ENCODE results near the gene ATXN3L. TPM values are rescaled to one million over a fixed set of nuclear protein-coding genes. Genes with fewer than 3 reads are reported as not detected.

Gene ATXN3L
- polyA plus RNA-seq, 1 of the 3 experiments (the other 2 are of a cell fraction) = not detected

- Histone ChIP-seq H3K4me1 (ENCODE audit: control insufficient read depth in 1 of 2, insufficient read depth in 2 of 2, low read depth in 1 of 2, low read length in 1 of 2) (peaks cover under 1 to 40% of the 10 kb centered on the region in 2 experiments), H3K79me2 (ENCODE audit: insufficient read depth) (peaks cover 66% of the 10 kb centered on the region), H3K4me2 (no peak overlapping the region), H3F3A (replicated peaks; ENCODE audit: insufficient read depth) (peaks cover 39% of the 10 kb centered on the region), H2AFZ (ENCODE audit: low read depth) (no peak overlapping the region), H3K9ac (no peak overlapping the region), H3K4me3 (ENCODE audit: low read depth in 2 of 2, low read length in 1 of 2) (no peak overlapping the region; a peak in 1 of 4 replicates), H3K27me3 (ENCODE audit: insufficient read depth) (no peaks in the 10 kb centered on the region), H3K27ac (ENCODE audit: low read depth in 2 of 2, low read length in 1 of 2) (peak overlapping the region; percentile 74 to 89), H4K20me1 (ENCODE audit: insufficient read depth) (no peaks in the 10 kb centered on the region), H3K9me3 (no peaks in the 10 kb centered on the region), H3K9me2 (no peaks in the 10 kb centered on the region), H3K36me3 (replicated peaks in 1 of 2; ENCODE audit: control insufficient read depth in 1 of 2, insufficient read depth in 2 of 2, low read length in 1 of 2) (peaks cover 0 to 23% of the 10 kb centered on the region in 2 experiments)
- WGBS (ENCODE audit: low lambda C conversion rate) = 51% methylated on average over 5 of the region's 5 CpGs
- ChIA-PET CTCF (no interaction called here), POLR2A (no interaction called here)
- TF ChIP-seq FOXM1 (IDR thresholded peaks at IDR 0.05; ENCODE audit: low read depth) = no peak
- TF ChIP-seq PBX3 (IDR thresholded peaks at IDR 0.05) = peak; percentile 21; the same call in 1 of the 2 replicates
- peak; percentile 18; the same call in 1 of the 2 replicates for TF ChIP-seq NFIC (IDR thresholded peaks at IDR 0.05; ENCODE audit: borderline replicate concordance)
- DNase-seq = no peak
These were observed 34.6 kb downstream of the ATXN3L start for GRCh38 chrX:13285229-13285628.

GRCh38 chrX:13284570-13284969 is 35.3 kb downstream of the ATXN3L start:
- WGBS (ENCODE audit: low lambda C conversion rate) = 25% methylated on average over 1 of the region's 1 CpG
- peaks cover 35% of the 10 kb centered on the region for H3F3A ChIP-seq (replicated peaks; ENCODE audit: insufficient read depth)
- TF ChIP-seq NFIC (IDR thresholded peaks at IDR 0.05; ENCODE audit: borderline replicate concordance) = peak; percentile 54; the same call in 1 of the 2 replicates
- peak; percentile 24; the same call in 1 of the 2 replicates for TF ChIP-seq PBX3 (IDR thresholded peaks at IDR 0.05)
- no peak for TF ChIP-seq FOSL2 (IDR thresholded peaks at IDR 0.05; ENCODE audit: borderline replicate concordance, low read depth)
- TF ChIP-seq SMC3 (IDR thresholded peaks at IDR 0.05; ENCODE audit: low read depth, low read length) = no peak
- TF ChIP-seq USF1 (IDR thresholded peaks at IDR 0.05; ENCODE audit: borderline replicate concordance, low read depth) = peak; percentile 84
- H3K27me3 ChIP-seq (ENCODE audit: insufficient read depth) = no peaks in the 10 kb centered on the region
- H3K36me3 ChIP-seq (replicated peaks in 1 of 2; ENCODE audit: control insufficient read depth in 1 of 2, insufficient read depth in 2 of 2, low read length in 1 of 2) = peaks cover 0 to 22% of the 10 kb centered on the region in 2 experiments
- H3K79me2 ChIP-seq (ENCODE audit: insufficient read depth) = peaks cover 68% of the 10 kb centered on the region
- DNase-seq = no peak
- H3K9me2 ChIP-seq = no peaks in the 10 kb centered on the region
- no peak overlapping the region for H2AFZ ChIP-seq (ENCODE audit: low read depth)
- peak overlapping the region; percentile 74 to 89 for H3K27ac ChIP-seq (ENCODE audit: low read depth in 2 of 2, low read length in 1 of 2)
- H3K4me1 ChIP-seq (ENCODE audit: control insufficient read depth in 1 of 2, insufficient read depth in 2 of 2, low read depth in 1 of 2, low read length in 1 of 2) = peaks cover 2 to 40% of the 10 kb centered on the region in 2 experiments
- ChIA-PET POLR2A (no interaction called here), CTCF (no interaction called here)
- no peak overlapping the region for H3K4me3 ChIP-seq (ENCODE audit: low read depth in 2 of 2, low read length in 1 of 2)
- H3K4me2 ChIP-seq = no peak overlapping the region
- H4K20me1 ChIP-seq (ENCODE audit: insufficient read depth) = no peaks in the 10 kb centered on the region
- no peak overlapping the region for H3K9ac ChIP-seq
- no peaks in the 10 kb centered on the region for H3K9me3 ChIP-seq

Data from SK-N-SH (cell line).